HG02610 (cell line): ENCODE measurements around the gene MEA1.
A peak's percentile ranks its signal among the peaks of the same experiment; 100 is the strongest.

ENCODE experiments used
- ATAC-seq: cut with Tn5 transposase; IDR thresholded peaks from one replicate; pipeline ENCODE4 v1.9.1; 2021; ENCODE audit warnings: mild to moderate bottlenecking, moderate library complexity; ENCODE audit not compliant: unreplicated experiment

Gene MEA1

DNA sequence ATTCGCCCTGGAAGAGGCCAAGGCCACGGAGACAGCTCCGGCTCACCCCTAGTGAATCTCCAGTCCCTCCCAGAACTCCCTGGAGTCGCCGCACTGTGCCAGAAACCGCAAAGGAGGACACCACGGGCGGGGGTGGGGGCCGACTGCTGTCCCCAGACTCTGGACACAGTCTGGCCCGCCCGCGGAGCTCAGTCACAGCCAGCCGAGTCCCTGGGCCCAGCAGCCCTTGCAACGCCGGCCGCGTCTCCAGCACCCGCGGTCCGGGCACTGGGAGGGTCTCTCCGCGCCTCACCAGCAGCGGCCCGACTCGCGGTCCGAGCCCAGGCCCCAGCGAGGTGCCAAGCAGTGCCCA lies 35.3 kb downstream of the MEA1 start:
- peak; percentile 12 for ATAC-seq

DNA sequence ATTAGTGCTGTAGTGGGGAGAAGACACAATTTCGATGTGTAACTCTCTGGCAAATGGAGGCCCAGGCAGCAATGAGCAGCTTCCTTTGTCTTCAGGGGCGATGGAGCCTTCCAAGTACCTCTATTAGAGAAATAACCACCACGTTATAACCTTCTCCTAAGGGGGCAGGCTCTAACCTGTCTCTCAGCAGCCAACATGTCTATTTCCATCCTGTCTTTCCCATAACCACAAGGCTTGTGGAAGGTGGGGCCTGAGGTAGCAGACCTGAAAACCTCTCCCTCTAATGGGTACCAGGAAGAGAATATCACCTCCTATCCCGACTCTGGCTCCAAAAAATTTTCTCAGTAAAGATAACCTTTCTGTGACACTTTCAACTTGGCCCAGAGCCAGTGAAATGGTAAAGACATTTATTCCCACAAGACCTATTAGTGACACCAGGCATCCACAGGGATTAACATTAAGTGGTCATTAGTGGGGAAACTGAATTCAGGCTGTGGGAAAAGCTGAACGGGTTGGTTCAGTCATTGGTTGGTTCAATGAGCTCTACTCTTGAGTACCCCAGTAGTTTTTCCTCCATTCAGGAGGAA lies 38.7 kb downstream of the MEA1 start:
- no peak for ATAC-seq

DNA sequence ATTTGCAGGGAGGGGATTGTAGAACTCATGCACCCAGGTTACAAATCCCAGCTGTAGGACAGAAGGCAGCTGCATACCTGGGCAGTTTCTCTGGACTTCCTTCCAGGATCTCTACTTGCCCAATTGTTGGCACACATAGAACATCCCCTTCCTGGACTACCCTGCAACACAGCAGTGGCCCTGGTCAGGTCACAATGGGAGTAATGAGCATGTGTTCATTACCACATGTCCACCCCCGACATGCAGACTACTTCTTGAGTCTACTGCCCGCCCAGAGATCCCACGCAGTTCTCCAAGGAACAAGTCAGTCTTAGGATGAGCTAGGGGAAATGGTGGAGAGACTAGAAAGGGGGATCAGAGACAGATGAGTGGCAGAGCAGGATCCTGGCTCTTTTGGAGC lies 39.8 kb downstream of the MEA1 start:
- no peak for ATAC-seq

DNA sequence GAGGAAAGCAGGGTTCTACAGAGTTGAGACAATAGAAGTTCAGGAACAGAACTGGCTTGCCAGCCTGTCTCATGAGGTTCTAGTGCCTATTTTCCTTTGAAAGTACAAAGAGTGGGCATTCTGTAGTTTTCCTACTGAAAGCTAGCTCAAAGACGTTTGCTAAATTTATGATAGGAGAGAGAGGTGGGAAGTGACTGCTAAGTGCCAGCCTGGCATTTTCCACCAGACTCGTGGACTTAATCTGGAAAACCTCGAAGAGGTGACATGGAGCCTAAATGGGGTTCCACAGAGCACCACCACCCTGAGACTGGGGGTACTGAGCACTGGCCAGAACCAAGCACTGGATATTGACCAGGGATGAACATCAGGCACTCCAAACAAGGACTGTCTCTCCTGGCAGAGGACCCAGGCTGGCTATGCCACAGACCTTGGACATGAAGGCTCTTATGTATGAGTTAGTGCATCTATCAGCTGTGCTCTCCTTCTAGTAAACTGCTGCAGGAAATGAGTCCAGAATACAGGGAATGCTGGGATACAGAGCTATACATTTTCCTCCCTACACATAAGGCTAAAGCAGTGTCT lies 41.9 kb downstream of the MEA1 start:
- ATAC-seq: no peak

DNA sequence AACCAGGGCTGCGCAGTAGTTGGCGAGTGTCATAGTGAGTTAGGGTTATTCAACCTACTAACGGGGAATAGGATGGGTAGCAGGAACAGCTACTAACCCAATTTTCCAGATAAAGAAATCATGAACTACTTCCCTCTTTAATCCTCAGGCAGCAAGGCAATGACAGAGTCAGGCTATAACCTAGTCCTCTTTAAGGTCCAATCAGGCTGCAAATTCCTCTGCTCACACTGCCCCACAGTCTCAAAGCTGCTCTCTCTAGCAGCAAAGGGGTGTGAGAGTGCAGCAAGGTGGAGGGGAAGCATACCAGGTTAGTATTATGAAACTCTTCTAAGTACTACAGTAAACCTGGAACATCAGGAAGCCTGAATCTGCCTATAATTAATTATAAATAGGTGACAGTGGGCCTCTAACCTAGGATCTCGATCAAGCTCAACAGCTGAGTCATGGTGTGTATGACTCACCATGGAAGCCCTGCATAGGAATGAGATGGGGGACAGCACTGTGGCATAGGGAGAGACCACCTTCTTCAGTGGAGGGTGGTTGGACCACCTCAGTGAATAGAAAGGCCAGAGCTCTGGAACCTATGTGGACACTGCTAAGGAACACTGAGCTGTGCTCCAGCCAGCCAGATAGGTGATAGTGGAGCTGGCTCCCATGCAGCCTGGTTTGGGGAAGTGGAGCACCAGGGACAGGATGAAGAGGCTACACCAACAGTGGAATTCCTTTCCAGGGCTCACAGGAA lies 42.7 kb downstream of the MEA1 start:
- no peak for ATAC-seq

DNA sequence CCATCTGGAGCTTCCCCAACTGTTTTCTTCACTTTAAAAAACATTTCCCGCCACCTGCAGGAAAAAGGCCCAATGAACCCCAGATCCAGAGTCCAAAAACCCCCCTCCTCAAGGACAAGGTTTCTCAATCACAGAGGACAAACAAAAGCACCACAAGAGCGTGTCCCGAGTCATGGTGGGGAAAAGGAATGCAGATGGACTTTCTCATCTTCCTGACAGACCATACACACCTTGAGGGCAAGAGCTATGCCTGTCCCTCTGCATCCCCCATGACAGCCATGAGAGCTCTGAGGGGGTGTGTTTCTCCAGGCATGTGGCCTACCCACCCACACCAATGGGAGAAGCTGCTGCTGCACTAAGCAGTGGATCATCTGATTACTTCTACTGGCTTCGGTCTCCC lies 43.8 kb downstream of the MEA1 start:
- no peak for ATAC-seq

DNA sequence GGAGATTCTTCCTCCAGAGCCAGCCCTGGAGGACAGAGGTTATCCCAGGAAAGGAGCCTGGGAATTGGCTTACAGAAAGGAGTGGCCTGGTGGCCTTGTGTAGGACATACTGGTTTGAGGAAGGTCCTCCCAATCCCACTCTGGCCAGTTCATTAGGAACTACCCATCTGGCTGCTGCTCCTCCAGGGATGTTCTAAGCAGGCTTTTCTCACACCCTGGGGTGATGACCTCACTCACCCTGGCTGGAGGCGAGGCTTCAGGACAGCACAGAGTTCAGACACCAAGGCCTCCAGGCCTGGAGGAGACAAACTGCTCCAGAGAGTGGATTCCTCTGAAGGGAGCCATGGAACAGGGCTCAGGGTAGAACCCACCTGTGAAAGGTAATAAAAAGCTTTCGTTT lies 44.3 kb downstream of the MEA1 start:
- ATAC-seq: no peak

DNA sequence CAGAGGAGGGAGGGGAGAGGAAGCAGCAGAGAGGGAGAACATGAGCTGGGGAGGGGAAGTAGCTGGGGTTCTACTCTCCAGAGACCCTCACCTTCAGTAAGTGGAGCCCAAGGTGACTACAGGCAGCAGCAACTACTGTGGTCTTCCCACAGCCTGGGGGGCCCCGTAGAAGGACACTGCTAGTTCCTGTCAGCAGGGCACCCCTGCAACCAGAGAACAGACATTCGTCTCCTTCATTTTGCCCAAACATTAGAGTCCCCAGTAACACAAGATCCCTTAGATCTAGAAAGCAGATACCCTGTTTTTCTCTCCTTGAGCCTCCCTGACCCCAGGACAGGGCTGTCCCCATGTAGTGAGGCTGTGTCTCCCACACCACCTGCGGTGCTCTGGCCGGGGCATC lies 45.0 kb downstream of the MEA1 start:
- ATAC-seq: no peak

DNA sequence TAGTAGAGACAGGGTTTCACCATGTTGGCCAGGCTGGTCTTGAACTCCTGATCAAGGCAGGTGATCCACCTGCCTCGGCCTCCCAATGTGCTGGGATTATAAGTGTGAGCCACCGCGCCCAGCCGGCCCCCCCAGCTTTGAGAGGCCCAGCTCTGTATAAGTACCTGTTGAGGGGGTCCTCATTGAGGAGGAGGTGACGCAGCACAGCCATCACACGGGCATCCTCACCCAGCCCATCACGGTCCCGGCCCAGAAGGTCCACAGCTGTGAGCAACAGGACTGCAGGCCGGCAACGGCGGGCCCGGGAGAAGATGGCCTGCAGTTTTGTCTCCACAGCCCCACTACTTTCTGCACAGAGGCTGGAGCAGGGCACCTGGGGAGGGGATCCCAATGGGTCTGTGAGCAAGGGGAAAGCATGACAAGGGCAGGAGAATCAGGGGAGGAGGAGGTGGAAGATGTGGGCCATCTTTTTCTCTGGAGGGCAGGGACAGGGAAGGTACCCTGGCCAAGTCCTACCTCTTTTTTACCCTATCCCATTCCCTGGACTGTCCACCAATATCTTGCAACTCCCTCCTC lies 45.5 kb downstream of the MEA1 start:
- ATAC-seq: no peak

DNA sequence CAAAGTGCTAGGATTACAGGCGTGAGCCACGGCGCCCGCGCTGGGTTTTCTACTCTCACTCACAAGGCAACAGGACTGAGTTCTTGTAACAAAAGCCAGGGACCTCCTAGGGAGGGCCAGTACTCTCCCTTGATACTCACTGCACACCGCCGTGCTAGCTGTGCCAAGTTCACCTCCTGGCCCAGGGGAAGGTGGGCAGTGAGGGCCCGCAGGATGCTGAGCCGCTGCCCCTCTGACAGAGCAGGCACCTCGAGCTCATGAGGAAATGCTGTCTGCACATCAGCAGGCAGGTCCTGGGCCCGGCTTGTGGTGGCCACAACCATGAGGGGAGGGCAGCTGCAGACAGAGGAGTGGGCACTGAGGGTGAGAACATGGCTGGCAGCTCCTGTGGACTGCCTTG lies 46.5 kb downstream of the MEA1 start:
- ATAC-seq: no peak

DNA sequence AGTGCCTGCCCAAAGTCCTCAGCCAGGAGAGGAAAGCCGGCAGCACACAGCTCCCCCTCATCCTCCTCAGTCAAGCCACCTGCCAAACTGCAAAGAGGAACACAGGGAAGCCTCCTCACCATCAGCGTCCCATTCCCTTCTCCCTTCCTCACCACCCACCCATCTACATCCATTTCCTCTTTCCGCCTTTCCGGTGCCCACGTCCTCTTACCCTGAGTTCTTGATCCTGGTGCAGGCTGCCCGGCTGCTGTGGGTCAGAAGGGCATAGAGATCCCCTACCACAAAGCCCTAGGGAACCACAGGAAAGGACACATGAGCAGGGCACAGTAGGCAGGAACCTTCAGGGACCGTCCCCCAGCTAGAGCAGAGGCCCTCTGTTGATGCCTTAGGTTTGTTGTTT lies 47.2 kb downstream of the MEA1 start:
- no peak for ATAC-seq

DNA sequence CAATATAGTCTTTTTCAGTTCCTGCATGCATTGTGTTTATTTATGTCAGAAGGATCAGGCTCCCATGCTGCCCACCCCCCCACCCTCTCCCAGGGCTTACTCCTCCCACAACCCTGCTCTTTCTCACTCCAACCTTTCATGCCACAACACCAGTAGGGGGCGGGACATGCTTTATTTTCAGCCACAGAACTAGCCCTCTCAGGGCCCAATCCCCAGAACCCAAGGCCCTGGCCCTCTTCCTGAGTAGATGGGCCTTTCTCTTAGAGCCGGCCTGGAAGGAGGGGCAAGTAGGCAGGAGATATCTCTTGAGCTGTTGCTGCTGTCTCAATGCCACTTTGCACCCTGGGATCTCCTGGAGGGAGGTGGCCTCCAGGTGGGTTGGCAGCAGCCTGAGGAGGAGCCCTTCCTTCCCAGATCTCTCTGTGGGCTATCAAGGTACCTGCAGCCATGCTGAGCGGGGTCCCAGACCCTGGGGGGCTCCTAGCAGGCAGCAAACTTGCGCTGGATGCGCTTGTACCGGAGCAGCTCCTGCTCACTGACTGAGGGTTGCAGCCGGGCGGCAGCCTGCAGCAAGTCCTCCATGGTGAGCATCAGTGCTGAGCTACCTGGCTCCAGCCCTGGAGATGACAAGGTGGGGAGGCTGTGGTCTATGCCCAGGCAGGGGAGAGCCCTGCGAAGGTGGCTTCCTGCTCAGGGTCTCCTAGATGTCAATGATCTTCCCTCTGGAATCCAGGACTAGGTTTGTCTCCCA lies 49.7 kb downstream of the MEA1 start:
- ATAC-seq: no peak

DNA sequence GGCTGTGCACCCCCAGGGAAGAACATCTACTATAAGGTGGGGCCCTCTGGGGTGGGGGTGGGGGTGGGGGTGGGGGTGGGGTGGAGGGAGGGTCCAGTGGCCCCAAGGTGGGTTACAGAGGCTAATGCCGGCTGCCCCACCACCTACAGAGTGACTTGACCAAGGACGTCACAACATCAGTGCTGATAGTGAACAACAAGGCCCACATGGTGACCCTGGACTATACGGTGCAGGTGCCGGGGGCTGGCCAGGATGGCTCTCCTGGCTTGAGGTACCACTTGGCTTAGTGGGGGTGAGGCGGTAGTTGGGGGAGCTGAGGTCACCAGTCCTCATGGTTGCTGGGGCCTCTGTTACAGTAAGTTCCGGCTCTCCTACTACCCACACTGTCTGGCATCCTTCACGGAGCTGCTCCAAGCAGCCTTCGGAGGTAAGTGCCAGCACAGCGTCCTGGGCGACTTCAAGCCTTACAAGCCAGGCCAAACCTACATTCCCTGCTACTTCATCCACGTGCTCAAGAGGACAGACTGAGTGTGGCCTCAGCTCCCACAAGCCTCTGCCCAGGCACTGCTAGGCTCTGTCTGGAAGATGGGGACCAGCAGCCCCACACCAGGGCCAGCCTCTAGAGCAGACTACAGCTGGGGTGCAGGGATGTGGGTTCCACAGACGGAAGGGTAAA lies 50.4 kb downstream of the MEA1 start:
- no peak for ATAC-seq

DNA sequence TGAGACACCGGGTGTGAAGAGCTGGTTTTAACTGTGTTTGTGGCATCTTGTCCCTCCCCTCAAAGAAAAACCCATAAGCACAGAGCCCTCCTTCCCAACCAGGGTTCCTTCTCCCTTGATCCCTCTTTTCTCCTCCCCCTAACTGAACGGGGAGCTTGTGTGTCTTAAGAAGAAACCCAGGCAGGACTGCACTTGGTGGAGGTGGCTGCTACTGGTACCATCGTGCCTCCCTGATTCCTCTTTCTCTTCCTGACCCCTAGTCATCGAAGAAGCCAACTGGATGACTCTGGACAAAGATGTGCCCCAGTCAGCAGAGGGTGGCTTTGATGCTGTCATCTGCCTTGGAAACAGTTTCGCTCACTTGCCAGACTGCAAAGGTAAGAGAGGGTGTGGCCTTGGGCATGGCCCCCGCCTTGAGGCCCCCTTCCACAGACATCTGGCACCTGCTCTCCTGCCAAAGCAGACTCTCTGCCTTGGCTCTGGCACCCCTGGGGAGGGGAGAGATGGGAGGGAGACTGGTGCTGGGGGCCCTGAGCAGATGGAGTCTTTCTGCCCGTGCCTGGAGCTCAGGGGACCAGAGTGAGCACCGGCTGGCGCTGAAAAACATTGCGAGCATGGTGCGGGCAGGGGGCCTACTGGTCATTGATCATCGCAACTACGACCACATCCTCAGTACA lies 51.1 kb downstream of the MEA1 start:
- no peak for ATAC-seq

DNA sequence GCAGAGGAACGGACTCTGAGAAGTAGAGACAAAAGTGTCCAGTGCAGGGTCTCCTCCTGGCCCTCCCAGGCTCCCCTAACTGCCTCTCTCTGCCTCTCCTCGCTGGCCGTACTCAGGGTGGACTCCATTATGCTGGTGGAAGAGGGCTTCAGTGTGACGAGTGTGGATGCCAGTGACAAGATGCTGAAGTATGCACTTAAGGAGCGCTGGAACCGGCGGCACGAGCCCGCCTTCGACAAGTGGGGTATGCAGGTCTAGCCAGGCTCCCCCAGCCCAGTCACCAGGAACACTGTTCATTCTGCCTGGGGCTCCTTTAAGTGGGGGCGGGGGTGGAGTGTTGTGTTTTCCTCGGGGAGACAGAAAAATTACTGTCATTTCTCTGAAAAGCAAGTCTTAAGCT lies 51.6 kb downstream of the MEA1 start:
- no peak for ATAC-seq
